ENCODE data around the gene KLK6.

DNA sequence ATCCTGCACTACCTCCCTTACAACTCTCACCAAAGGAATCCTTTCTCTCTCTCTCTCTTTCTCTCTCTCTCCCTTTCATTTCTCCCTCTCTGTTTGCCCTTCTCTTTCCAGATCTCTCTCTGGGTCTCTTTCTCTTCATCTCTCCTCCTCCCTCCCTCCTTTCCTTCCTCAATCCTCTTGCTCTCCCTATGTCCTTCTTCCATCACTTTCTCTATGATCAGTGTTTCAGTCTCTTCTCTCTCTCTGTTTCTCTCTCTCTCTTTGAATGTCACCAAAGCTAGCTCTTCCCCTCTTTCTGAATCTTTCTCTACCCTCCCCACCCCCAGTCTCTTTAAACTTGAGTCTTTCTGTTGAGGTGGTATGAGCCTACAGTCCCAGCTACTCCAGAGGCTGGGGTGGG, 38.4 kb downstream of the KLK6 start:
- TF ChIP-seq EZH2phosphoT487 (IDR thresholded peaks at IDR 0.05; ENCODE audit: insufficient read depth, low read depth) (no peak), EZH2 (IDR thresholded peaks at IDR 0.05; ENCODE audit: insufficient read depth, poor library complexity, severe bottlenecking) (no peak)
